AG10803 (cell line): Measurements from ENCODE around the gene SLC38A1.
A peak's percentile ranks its signal among the peaks of the same experiment; 100 is the strongest.

Source experiments
- DNase-seq: peaks from one replicate; pipeline ENCODE4 v3.0.0; 2010; ENCODE audit warnings: low read depth
- H3K4me3 ChIP-seq: 2 replicates; pipeline ENCODE4 v1.5.1; 2011; ENCODE audit warnings: mild to moderate bottlenecking, low read length, control low read depth
- CTCF ChIP-seq: conservative IDR thresholded peaks from 2 replicates; pipeline ENCODE4 v1.5.1; 2011; ENCODE audit warnings: mild to moderate bottlenecking, low read length, control low read depth, inconsistent platforms

The SLC38A1 gene

GRCh38 chr12:46230306-46230705, 38.5 kb downstream of the SLC38A1 start:
- no peak overlapping the region for H3K4me3 ChIP-seq
- no peak for TF ChIP-seq CTCF
- DNase-seq = no peak

GRCh38 chr12:46227616-46228015, 41.2 kb downstream of the SLC38A1 start:
- no peak overlapping the region for H3K4me3 ChIP-seq
- no peak for TF ChIP-seq CTCF
- peak; percentile 15 for DNase-seq

- no peak; the same call in 1 of the 2 replicates for TF ChIP-seq CTCF
- peak; percentile 97 for DNase-seq
- no peak overlapping the region for H3K4me3 ChIP-seq
Observed at GRCh38 chr12:46224386-46224785, 44.5 kb downstream of the SLC38A1 start.

GRCh38 chr12:46223047-46223446, 45.8 kb downstream of the SLC38A1 start:
- no peak for DNase-seq
- no peak for TF ChIP-seq CTCF
- H3K4me3 ChIP-seq = no peak overlapping the region

GRCh38 chr12:46222636-46223035, 46.2 kb downstream of the SLC38A1 start:
- no peak for DNase-seq
- TF ChIP-seq CTCF = no peak

GRCh38 chr12:46221255-46222128, 47.4 kb downstream of the SLC38A1 start:
- H3K4me3 ChIP-seq = no peak overlapping the region
- peak; percentile 74 for DNase-seq
- no peak for TF ChIP-seq CTCF

More at GRCh38 chr12:46222636-46223035, 46.2 kb downstream of the SLC38A1 start:
- H3K4me3 ChIP-seq = no peak overlapping the region
